Measurements from ENCODE around the gene SLC6A3. TPM values are rescaled to one million over a fixed set of nuclear protein-coding genes. Genes with fewer than 3 reads are reported as not detected.
"Not testable (repeated sequence)": the region's sequence is repeated elsewhere in the genome, so short reads cannot be mapped to it uniquely, and the experiment has no call there.

The SLC6A3 gene
- total RNA-seq, 2 donors from 2014 or later = not detected

DNA sequence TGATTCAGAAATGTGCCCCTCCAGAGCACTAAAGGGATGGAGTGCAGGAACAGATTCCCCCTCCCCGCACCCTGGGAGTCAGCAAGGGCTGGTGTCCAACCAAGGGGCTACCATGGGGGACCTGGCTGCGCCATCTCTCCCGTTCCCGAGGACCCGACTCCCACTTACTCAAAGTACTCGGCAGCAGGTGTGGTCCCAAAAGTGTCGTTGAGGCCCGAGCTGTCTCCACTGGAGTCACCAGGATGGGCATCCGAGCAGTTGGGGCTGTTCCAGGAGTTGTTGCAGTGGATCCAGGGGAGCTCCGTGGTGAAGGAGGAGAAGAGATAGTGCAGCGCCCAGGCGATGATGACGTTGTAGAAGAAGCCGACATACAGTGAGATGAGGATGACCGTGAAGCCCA, 12.9 kb downstream of the SLC6A3 start:
- Mint-ChIP-seq H3K36me3 (ENCODE audit: low read depth) (no peaks in the 10 kb centered on the region), H3K27me3 (peaks cover 6% of the 10 kb centered on the region), H3K4me3 (no peak overlapping the region), H3K9me3 (peaks cover 13% of the 10 kb centered on the region), H3K27ac (no peak overlapping the region), H3K4me1 (no peaks in the 10 kb centered on the region)
- ATAC-seq (replicated peaks) = no peak

DNA sequence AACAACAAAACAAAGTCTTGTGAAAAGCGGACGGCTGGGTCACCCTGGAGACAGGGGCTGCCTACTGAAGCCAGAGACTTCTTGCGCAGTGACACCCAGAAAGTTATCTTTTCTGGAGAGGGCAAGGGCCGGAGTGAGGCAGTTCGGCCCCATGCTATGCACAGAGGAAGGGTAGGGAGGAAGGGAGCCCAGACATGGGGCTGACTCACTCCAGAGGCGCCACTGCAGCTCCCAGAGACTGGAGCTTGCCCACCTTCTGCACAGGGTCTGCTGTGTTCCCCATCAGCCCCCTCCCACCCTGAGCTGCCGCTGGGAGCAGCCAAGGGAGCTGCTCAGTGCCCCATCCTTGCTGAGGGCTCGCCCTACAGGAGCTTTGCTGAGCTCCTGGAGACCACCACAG, 13.3 kb downstream of the SLC6A3 start:
- no peaks in the 10 kb centered on the region for H3K36me3 Mint-ChIP-seq (ENCODE audit: low read depth)
- peaks cover 16% of the 10 kb centered on the region for H3K9me3 Mint-ChIP-seq
- H3K4me3 Mint-ChIP-seq = no peak overlapping the region
- no peaks in the 10 kb centered on the region for H3K4me1 Mint-ChIP-seq
- peaks cover 6% of the 10 kb centered on the region for H3K27me3 Mint-ChIP-seq
- H3K27ac Mint-ChIP-seq = no peak overlapping the region
- ATAC-seq (replicated peaks) = no peak

DNA sequence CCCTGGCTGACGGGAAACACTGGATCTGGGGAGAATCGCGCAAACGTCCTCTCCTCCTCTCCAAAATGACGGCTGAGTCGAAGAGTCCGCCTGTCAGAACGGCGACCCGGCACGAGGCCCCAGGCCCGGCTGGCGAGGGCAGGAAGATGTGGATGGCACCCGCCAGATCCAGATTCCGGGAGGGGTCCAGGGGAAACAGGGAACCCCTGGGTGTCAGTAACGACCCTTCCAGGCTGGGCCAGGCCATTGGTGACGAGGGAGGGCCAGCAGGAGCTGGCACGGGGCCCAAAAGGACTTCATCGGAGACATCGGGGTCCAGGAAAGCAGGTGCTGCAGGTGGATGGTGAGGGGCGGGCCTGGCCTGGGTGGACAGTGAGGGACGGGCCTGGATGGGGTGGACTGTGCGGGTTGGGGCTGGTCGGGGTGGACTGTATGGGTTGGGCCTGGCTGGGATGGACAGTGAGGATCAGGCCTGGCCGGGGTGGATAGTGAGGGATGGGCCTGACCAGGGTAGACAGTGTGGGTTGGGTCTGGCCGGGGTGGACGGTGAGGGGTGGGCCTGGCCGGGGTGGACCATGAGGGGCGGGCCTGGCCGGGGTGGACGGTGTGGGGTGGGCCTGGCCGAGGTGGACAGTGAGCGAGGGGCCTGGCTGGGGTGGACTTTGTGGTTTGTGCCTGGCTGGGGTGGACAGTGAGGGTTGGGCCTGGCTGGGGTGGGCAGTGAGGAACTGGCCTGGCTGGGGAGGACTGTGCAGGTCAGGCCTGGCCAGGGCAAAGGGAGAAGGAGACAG, 14.0 kb downstream of the SLC6A3 start:
- peaks cover 23% of the 10 kb centered on the region for H3K9me3 Mint-ChIP-seq

DNA sequence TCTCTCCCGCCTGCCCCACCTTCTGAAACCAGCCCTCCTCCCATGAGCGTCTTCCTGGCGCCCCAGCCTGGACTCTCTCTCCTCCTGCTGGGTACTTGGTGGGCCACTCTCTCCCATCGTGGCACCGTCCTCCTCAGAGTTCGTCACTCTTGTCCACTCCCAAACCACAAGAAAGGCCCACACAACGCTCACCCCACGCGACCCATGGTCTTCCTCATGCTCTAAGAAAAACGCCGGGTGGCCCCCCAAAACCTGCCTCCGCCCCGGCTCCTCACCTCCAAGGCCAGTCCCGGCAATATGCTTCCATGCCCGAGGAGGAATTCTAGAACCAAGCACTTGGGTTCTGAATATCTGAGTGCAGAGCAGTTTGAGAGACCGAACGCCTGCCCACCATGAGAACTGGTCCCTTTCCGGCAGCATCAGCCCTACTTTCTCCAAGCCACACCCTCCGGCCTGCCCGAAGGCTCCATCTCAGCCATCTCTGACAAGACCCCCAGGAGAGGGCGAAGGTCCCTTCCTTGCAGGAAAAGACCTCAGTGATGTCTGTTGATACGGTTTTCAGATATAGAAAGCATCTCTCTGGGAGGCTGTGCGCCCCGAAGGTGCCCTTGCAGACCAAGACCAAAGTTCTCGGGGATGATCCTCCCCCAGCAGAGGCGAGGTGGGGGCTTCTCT, 15.0 kb downstream of the SLC6A3 start:
- H3K36me3 Mint-ChIP-seq (ENCODE audit: low read depth) = no peaks in the 10 kb centered on the region
- H3K27me3 Mint-ChIP-seq = peaks cover 9% of the 10 kb centered on the region
- no peak overlapping the region for H3K4me3 Mint-ChIP-seq
- no peak overlapping the region for H3K27ac Mint-ChIP-seq
- no peak for ATAC-seq (replicated peaks)
- no peaks in the 10 kb centered on the region for H3K4me1 Mint-ChIP-seq
- H3K9me3 Mint-ChIP-seq = peaks cover 24% of the 10 kb centered on the region

More for the DNA sequence above, 14.0 kb downstream of the SLC6A3 start:
- Mint-ChIP-seq H3K4me3 (no peak overlapping the region), H3K36me3 (ENCODE audit: low read depth) (no peaks in the 10 kb centered on the region), H3K27ac (no peak overlapping the region), H3K4me1 (no peaks in the 10 kb centered on the region), H3K27me3 (peaks cover 9% of the 10 kb centered on the region)
- no peak for ATAC-seq (replicated peaks)

DNA sequence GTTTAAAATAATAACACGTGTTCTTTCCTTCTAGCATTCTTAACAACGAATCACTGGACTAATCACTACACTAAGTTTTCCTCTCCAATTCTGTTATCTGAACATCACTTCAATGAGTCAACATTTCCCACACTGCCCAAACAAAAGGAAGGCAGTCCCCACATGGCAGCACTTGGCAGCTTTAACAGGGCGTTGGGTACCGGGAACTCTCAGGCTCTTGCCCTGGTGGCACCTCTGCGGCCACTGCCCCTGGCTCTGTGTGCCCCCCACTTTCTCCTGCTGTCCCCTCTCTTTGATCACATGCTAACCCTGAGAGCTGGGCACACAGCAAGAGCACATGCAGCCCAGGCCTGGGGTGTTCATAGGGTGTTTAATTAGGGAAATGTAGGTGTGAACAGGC, 15.7 kb downstream of the SLC6A3 start:
- ATAC-seq (replicated peaks) = no peak
- Mint-ChIP-seq H3K27ac (no peak overlapping the region), H3K36me3 (ENCODE audit: low read depth) (no peaks in the 10 kb centered on the region), H3K4me1 (no peaks in the 10 kb centered on the region), H3K9me3 (peaks cover 24% of the 10 kb centered on the region), H3K4me3 (no peak overlapping the region), H3K27me3 (peaks cover 9% of the 10 kb centered on the region)

DNA sequence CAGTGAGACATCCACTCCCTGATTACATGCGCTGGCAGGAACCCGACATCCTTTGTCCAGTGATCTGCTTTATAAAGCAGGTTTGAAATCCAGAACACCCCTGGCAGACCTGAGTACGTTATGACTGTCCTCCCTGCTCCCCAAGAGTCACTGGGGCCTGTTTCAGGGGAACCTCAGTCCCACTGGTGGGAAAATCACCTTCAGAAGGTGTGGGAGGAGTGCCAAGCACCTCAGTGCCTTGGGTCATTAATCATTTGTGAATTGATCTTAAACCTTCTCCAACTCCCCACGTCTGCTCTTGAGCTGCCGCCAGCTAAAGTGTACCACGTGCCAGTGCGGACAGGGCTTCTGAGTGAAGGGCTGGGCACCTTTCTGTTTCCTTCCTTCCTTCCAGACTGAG, 16.2 kb downstream of the SLC6A3 start:
- no peak for ATAC-seq (replicated peaks)
- Mint-ChIP-seq H3K27me3 (peaks cover 12% of the 10 kb centered on the region), H3K27ac (no peak overlapping the region), H3K9me3 (peaks cover 24% of the 10 kb centered on the region), H3K4me3 (no peak overlapping the region), H3K36me3 (ENCODE audit: low read depth) (no peaks in the 10 kb centered on the region), H3K4me1 (no peaks in the 10 kb centered on the region)

DNA sequence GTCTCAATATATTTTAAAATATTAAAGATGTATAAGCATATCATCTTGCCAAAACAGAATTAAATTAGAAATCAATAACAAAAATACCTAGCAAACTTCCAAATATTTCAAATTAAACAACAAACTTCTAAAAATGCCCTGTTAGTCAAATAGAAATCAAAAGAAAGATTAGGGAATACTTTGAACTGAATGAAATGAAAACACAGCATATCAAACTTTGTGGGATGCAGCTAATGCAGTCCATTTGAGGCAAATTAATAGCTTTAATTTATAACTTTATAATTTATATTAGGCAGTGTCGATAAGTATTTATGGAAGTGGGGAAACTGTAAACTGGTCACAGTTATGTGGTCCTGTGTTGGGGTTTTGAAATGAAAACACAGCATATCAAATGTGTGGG, 17.1 kb downstream of the SLC6A3 start:
- Mint-ChIP-seq H3K27me3 (peaks cover 6% of the 10 kb centered on the region), H3K27ac (no peak overlapping the region), H3K4me3 (no peak overlapping the region), H3K4me1 (no peaks in the 10 kb centered on the region), H3K36me3 (ENCODE audit: low read depth) (no peaks in the 10 kb centered on the region), H3K9me3 (peaks cover 24% of the 10 kb centered on the region)
- no peak for ATAC-seq (replicated peaks)

DNA sequence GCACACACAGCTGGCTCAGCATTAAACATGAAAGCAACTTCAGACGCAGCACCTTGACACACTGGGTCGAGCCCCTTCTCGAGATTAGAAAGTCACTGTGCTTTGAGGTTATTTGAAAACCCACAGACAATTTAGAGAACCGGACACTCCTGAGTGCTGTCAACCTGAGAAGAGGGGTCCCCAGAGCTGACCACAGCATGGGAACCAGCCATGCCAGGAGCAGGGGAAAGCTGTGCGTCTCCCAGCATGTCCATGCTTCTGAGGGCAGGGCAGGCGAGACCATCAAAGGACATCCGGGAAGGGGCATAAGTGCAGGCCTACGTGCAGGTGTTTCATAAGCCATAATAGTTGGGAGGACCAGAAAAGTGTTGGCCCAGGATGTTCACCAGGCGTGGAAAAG, 20.5 kb downstream of the SLC6A3 start:
- Mint-ChIP-seq H3K36me3 (ENCODE audit: low read depth) (no peaks in the 10 kb centered on the region), H3K4me1 (no peaks in the 10 kb centered on the region), H3K4me3 (no peak overlapping the region), H3K27me3 (peaks cover 6% of the 10 kb centered on the region), H3K27ac (no peak overlapping the region), H3K9me3 (peaks cover 21% of the 10 kb centered on the region)
- ATAC-seq (replicated peaks) = no peak

DNA sequence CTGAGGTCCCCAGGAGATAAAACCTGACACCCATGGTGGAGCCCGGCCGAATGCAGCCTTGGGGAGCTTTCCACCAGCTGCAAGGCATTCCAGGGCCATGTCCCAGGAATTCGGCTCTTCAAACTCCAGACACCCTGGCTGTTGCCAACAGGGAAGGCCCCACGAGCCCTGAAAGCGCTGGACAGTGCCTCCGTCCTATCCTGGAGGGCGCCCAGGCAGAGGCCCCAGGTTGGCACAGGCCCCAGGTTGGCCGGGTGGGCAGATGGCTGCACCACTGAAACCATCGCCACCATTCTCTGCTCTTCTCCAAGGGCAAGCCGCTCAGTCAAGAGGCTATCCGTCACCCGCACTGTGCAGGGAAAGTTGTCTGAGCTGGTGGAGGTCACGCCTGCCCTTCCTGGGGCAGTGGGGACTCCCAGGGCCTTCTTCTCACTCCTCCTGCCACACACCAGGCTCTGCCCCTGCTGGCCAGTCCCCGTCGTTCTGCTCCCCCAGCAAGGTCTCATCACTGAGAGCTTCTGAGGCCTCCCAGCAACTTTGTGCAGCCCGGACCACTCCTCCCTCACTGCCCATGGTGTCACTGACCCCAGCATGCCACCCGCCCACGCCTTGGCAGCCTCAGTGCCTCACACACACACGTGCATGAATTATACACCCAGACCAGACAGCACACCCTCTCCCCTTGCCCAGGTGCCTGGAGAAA, 21.2 kb downstream of the SLC6A3 start:
- no peak overlapping the region for H3K27ac Mint-ChIP-seq
- no peaks in the 10 kb centered on the region for H3K36me3 Mint-ChIP-seq (ENCODE audit: low read depth)
- no peak overlapping the region for H3K4me3 Mint-ChIP-seq
- no peaks in the 10 kb centered on the region for H3K4me1 Mint-ChIP-seq
- H3K27me3 Mint-ChIP-seq = peaks cover 6% of the 10 kb centered on the region
- peaks cover 15% of the 10 kb centered on the region for H3K9me3 Mint-ChIP-seq
- no peak for ATAC-seq (replicated peaks)

DNA sequence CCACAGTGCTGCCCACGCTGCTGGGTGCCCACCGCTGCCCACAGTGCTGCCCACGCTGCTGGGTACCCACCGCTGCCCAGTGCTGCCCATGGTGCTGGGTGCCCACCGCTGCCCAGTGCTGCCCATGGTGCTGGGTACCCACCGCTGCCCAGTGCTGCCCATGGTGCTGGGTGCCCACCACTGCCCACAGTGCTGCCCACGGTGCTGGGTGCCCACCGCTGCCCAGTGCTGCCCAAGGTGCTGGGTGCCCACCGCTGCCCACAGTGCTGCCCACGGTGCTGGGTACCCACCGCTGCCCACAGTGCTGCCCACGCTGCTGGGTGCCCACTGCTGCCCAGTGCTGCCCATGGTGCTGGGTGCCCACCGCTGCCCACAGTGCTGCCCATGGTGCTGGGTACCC, 22.7 kb downstream of the SLC6A3 start:
- H3K27ac Mint-ChIP-seq, H3K4me1 Mint-ChIP-seq: not testable (repeated sequence)

DNA sequence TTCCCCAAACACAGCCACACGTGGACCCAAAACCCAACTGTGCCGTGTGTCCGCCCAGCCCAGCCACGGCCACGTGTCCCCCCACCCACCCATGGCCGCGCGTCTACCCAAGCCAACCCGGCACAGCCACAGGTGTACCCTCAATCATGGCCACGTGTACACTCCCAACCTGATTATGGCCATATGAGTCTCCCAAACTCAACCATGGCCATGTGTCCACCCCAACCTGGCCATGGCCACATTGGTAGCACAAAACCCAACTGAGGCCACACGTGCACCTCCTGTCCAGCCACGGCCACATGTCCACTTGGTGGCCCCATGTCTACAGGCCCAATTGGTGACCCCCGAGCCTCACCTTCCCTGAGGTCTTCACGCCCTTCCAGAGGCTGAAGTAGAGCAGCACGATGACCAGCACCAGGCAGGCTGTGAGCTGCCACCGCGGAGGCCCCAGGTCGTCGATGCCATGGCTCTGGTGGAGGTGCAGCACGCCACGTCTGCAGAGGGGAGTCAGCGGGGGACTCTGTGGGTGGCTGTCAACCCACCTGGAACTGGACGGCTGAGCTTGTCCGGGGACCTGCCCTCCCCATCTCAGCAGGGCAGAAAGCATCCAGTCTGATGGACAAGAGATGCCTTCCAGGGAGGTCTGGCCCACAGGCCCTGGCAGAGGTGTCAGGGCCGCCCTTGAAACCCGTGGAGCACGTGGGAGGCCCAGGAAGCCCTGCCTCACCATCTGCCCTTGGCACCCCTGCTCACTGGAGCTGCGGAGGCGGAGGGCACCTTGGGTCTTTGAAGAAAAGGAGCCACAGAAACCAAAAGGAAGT, 23.5 kb downstream of the SLC6A3 start:
- Mint-ChIP-seq H3K36me3 (ENCODE audit: low read depth) (no peaks in the 10 kb centered on the region), H3K27ac (no peak overlapping the region), H3K27me3 (peaks cover 6% of the 10 kb centered on the region), H3K9me3 (peaks cover 11% of the 10 kb centered on the region), H3K4me3 (no peak overlapping the region), H3K4me1 (no peaks in the 10 kb centered on the region)
- ATAC-seq (replicated peaks) = no peak

More for the DNA sequence above, 22.7 kb downstream of the SLC6A3 start:
- H3K4me3 Mint-ChIP-seq; ATAC-seq (replicated peaks); H3K27me3 Mint-ChIP-seq; H3K36me3 Mint-ChIP-seq (ENCODE audit: low read depth): not testable (repeated sequence)
- peaks cover 16% of the 10 kb centered on the region for H3K9me3 Mint-ChIP-seq

DNA sequence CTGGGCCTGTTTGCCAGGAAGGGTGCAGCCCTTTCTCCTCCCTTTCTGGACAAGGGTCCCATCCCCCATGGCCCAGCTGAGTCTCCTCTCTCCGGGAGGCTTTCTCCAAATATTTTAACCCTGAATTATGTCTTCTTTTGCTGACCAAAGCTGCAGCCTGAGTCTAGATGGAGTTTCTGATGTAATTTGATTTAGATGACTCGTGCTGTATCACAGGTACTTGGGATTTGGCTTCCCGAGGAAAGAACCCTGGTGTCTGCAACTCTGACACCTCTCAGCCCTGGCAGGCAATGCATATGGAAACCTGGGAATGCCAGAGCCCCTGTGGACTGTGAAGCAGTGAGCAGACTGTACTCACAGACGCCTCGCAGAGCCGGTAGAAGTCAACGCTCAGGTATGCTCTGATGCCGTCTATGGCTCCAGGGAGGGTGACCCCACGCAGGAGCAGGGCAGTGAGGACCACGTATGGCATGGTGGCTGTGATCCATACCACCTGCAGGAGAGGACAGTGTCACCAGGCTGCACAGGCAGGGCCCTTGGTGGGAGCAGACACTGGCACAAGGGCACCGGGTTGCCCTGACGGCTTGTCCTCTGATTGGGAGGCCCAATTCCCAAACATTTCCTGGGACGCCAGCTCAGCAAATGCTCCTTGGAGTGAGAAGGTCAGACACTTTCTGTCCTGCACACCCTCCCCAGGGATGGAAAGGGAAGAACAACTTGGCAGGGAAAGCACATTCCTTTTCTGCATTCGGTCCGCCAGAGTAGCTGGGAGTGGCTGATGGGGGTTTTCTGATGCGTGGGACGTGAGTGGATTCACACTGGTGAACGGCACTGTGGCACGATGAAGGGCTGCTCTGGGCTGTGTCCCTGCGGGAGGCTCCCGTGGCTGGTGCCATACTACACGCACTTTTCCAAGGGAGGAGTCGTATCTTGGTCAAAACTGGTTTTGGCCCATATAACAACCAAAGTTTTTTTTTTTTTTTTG, 24.7 kb downstream of the SLC6A3 start:
- H3K36me3 Mint-ChIP-seq (ENCODE audit: low read depth) = no peaks in the 10 kb centered on the region
- peaks cover 3% of the 10 kb centered on the region for H3K27me3 Mint-ChIP-seq
- H3K4me3 Mint-ChIP-seq = no peak overlapping the region
- ATAC-seq (replicated peaks) = no peak
- H3K27ac Mint-ChIP-seq = no peak overlapping the region
- H3K9me3 Mint-ChIP-seq = peaks cover 4% of the 10 kb centered on the region
- H3K4me1 Mint-ChIP-seq = no peaks in the 10 kb centered on the region

DNA sequence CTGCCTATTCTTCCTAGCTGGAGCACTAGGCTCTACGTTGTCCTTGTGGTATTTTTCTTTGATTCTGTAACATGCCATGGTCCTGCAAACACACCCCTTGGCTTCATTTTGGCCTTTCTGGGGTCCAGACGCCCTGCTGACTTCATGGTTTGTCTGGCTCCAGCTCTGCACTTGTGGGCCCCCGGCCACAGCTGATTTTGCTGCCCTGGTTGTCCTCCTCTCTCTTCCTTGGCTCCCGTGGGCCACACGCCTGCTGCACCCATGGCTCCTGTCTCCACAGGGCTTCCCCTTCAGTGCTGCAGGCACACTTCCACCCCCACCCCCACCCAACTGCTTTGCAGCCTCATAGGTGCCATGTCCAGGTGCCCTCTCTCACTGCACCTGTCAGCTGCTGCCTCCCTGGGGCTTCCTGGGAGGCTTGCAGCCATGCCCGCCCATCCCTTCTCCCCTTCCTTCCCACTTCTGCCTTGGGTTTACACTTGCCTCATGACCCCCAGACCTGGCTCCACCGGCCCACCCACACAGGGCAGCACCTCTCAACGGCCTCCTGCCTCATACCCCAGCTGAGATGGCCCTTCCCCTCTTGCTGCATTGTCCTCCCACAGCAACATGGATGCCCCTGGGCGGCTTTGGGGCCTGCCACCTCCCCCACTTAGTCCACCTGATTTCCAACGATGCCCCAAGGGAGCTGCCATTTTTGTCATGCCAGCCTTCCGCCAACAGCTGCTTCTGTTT, 25.6 kb downstream of the SLC6A3 start:
- Mint-ChIP-seq H3K9me3 (peaks cover 4% of the 10 kb centered on the region), H3K27me3 (peaks cover 3% of the 10 kb centered on the region), H3K27ac (no peak overlapping the region), H3K36me3 (ENCODE audit: low read depth) (no peaks in the 10 kb centered on the region), H3K4me1 (no peaks in the 10 kb centered on the region), H3K4me3 (no peak overlapping the region)
- ATAC-seq (replicated peaks) = no peak
